MCF 10A (cell line): Measurements from ENCODE around the gene ROBO2. TPM values are rescaled to one million over a fixed set of nuclear protein-coding genes. Genes with fewer than 3 reads are reported as not detected.

Source experiments
- BruUV-seq: library from RNA; stranded (reverse); fragments of 400-500 nt; replicated peaks from 2 replicates; lab custom pipeline; 2021; lab: Mats Ljungman, UMichigan
- CTCF ChIA-PET: fragments of 300-600 bp; sonication (Branson Sonifier 250); formaldehyde crosslinking; extraction: SDS; loops from one replicate; lab custom pipeline; 2021; ENCODE audit warnings: antibody characterized with exemption, inconsistent platforms; lab: Yijun Ruan, JAX
- POLR2A ChIA-PET: fragments of 300-600, 350-650 bp; sonication (Branson Sonifier 250); formaldehyde crosslinking; extraction: SDS; loops from one replicate; lab custom pipeline; 2020; ENCODE audit warnings: antibody characterized with exemption, inconsistent platforms; lab: Yijun Ruan, JAX
- DNase-seq: peaks from one replicate; pipeline ENCODE4 v3.0.0-alpha.2; 2018; ENCODE audit not compliant: unreplicated experiment
- H3K27ac Mint-ChIP-seq: one replicate; pipeline ENCODE4 v1.8.0; 2022; ENCODE audit warnings: mild to moderate bottlenecking, low read depth, mixed read lengths; ENCODE audit not compliant: unreplicated experiment
- H3K27me3 Mint-ChIP-seq: one replicate; pipeline ENCODE4 v1.8.0; 2022; ENCODE audit warnings: mixed read lengths; ENCODE audit not compliant: insufficient read depth, unreplicated experiment
- H3K36me3 Mint-ChIP-seq: one replicate; pipeline ENCODE4 v1.8.0; 2022; ENCODE audit warnings: mild to moderate bottlenecking, moderate library complexity, mixed read lengths; ENCODE audit not compliant: insufficient read depth, unreplicated experiment
- H3K4me1 Mint-ChIP-seq: one replicate; pipeline ENCODE4 v1.8.0; 2022; ENCODE audit warnings: mixed read lengths; ENCODE audit not compliant: insufficient read depth, unreplicated experiment
- H3K4me3 Mint-ChIP-seq: one replicate; pipeline ENCODE4 v1.8.0; 2022; ENCODE audit warnings: mild to moderate bottlenecking, moderate library complexity, mixed read lengths; ENCODE audit not compliant: unreplicated experiment
- H3K9me3 Mint-ChIP-seq: one replicate; pipeline ENCODE4 v1.8.0; 2022; ENCODE audit warnings: mixed read lengths; ENCODE audit not compliant: unreplicated experiment
- intact Hi-C: fragments of 100-400 bp; cut with micrococcal nuclease; formaldehyde crosslinking; loops from 2 replicates; pipeline ENCODE4 v1.14.1; 2022
- total RNA-seq: library from RNA; stranded (reverse); gene quantifications from 2 replicates; pipeline ENCODE4 v1.2.3, GENCODE V29; 2022
- TF ChIP-seq, protein P1 (sequence below): fragments of 200-600 bp; IDR thresholded peaks from one replicate; pipeline ENCODE4 v1.8.0; 2022; ENCODE audit warnings: antibody characterized with exemption, mild to moderate bottlenecking; ENCODE audit not compliant: unreplicated experiment

Gene ROBO2
- total RNA-seq, 1 experiment from 2014 or later: not detected

DNA sequence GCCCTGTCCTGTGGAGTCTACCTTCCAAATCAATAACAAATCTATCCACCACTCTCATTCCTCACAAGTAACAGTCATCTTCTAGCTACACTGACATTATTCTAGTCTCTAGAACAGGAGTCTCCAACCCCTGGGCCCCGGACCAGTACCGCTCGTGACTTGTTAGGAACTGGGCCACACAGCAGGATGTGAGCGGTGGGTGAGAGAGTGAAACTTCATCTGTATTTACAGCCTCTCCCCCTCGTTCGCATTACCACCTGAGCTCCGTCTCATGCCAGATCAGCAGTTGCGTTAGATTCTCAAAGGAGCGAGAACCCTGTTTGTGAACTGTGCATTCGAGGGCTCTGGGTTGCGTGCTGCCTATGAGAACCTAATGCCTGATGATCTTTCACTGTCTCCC lies 31.9 kb downstream of the ROBO2 start:
- H3K27ac Mint-ChIP-seq: no peak overlapping the region
- H3K4me1 Mint-ChIP-seq: no peaks in the 10 kb centered on the region
- peaks cover 89% of the 10 kb centered on the region for H3K27me3 Mint-ChIP-seq
- intact Hi-C loops: no loop called here
- no peak overlapping the region for H3K4me3 Mint-ChIP-seq
- ChIA-PET POLR2A (no interaction called here), CTCF (interaction anchor here (0.6 kb wide), 1 partner anchor 273 kb away, joined by 3 read pairs; no protein-coding TSS in a partner anchor)
- no peaks in the 10 kb centered on the region for H3K9me3 Mint-ChIP-seq
- BruUV-seq: no TSS peak
- TF ChIP-seq, protein P1, sequence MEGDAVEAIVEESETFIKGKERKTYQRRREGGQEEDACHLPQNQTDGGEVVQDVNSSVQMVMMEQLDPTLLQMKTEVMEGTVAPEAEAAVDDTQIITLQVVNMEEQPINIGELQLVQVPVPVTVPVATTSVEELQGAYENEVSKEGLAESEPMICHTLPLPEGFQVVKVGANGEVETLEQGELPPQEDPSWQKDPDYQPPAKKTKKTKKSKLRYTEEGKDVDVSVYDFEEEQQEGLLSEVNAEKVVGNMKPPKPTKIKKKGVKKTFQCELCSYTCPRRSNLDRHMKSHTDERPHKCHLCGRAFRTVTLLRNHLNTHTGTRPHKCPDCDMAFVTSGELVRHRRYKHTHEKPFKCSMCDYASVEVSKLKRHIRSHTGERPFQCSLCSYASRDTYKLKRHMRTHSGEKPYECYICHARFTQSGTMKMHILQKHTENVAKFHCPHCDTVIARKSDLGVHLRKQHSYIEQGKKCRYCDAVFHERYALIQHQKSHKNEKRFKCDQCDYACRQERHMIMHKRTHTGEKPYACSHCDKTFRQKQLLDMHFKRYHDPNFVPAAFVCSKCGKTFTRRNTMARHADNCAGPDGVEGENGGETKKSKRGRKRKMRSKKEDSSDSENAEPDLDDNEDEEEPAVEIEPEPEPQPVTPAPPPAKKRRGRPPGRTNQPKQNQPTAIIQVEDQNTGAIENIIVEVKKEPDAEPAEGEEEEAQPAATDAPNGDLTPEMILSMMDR: no peak
- H3K36me3 Mint-ChIP-seq: no peaks in the 10 kb centered on the region
- DNase-seq: no peak

DNA sequence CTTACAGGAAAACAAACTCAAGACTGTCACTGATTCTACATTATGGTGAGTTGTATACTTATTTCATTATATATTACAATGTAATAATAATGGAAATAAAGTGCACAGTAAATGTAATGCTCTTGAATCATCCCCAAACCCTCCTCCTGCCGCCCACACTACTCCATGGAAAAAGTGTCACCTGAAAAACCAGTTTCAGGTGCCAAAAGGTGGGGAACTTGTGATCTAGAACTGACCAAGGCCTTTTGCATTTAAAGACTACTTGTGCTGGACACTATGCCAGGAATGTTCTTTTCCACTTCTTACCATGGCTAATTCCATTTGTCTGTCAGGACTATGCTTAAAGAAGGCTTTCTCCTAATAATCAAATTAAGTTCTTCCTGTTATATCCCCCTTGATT lies 32.3 kb downstream of the ROBO2 start:
- Mint-ChIP-seq H3K4me1 (no peaks in the 10 kb centered on the region), H3K36me3 (no peaks in the 10 kb centered on the region), H3K27me3 (peaks cover 85% of the 10 kb centered on the region), H3K27ac (no peak overlapping the region), H3K4me3 (no peak overlapping the region), H3K9me3 (no peaks in the 10 kb centered on the region)
- no peak for DNase-seq
- BruUV-seq: no TSS peak
- ChIA-PET POLR2A (no interaction called here), CTCF (no interaction called here)
- TF ChIP-seq, protein P1: no peak
- intact Hi-C loops: no loop called here

DNA sequence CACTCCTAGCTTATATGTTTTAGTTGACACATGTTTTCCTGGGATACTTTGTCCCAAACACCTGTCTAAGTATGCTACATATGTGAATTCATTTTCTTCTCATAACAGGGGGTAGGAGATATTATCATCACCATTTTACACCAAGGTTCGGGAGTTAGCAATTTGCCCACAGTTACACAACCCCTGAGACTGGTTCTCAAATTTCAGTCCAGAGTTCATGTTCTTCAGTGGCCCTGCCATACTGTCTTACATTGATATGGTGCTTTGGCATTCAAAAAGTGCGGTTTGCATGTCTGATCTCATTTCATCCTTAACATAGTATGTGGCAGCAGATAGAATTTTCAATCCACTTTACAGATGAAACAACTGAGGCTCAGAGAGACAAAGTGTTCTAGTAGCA lies 38.4 kb downstream of the ROBO2 start:
- H3K4me1 Mint-ChIP-seq: no peaks in the 10 kb centered on the region
- POLR2A ChIA-PET: no interaction called here
- H3K27ac Mint-ChIP-seq: no peak overlapping the region
- H3K36me3 Mint-ChIP-seq: no peaks in the 10 kb centered on the region
- DNase-seq: no peak
- H3K9me3 Mint-ChIP-seq: no peaks in the 10 kb centered on the region
- CTCF ChIA-PET: no interaction called here
- TF ChIP-seq, protein P1: no peak
- intact Hi-C loops: no loop called here
- no peak overlapping the region for H3K4me3 Mint-ChIP-seq
- no TSS peak for BruUV-seq
- H3K27me3 Mint-ChIP-seq: peaks cover 53% of the 10 kb centered on the region

DNA sequence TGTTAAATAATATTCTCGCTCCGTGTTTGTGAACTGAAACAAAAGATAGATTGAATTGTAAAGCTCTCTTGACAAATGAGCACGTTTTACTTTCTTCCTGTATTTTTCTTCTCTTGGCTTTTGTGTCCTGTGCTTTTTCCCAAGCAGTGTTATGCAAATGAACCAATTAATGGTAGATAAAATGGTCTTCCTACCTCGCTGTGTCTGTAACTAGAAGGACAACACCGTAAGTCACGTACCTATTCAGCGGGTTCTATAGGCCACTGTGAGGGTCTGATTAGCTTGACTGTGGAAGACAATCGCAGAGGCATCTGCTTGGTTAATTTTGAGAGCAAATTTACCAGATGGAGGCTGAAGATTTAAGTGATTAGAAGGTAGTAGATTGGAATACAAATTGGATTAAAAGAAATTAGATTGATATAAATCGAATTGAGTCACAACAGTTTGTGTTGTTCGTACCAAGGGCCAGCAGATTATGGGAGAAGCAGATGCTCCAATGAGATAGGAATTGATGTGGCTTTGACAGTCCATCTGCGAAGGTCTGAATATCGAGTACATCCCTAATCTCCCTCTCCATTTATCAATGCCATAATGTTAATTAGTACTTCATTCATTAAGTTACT lies 40.2 kb downstream of the ROBO2 start:
- no peaks in the 10 kb centered on the region for H3K4me1 Mint-ChIP-seq
- no peak for DNase-seq
- H3K9me3 Mint-ChIP-seq: no peaks in the 10 kb centered on the region
- intact Hi-C loops: no loop called here
- CTCF ChIA-PET: interaction anchor here (2.0 kb wide), 1 partner anchor 41 kb away, joined by 8 read pairs; no protein-coding TSS in a partner anchor
- TF ChIP-seq, protein P1: no peak
- no peak overlapping the region for H3K27ac Mint-ChIP-seq
- no TSS peak for BruUV-seq
- POLR2A ChIA-PET: interaction anchor here (1.6 kb wide), 1 partner anchor 12 kb away, joined by 4 read pairs; no protein-coding TSS in a partner anchor
- no peaks in the 10 kb centered on the region for H3K36me3 Mint-ChIP-seq
- no peak overlapping the region for H3K4me3 Mint-ChIP-seq
- peaks cover 53% of the 10 kb centered on the region for H3K27me3 Mint-ChIP-seq
